Myometrial cell (primary cell): ENCODE measurements around the gene ZNF248. TPM values are rescaled to one million over a fixed set of nuclear protein-coding genes. Genes with fewer than 3 reads are reported as not detected.

ENCODE experiments used
- total RNA-seq: library from RNA; depleted of rRNA; stranded (reverse); fragments of >200 nt; gene quantifications from 2 replicates; pipeline ENCODE4 v1.2.3, GENCODE V29; 2015

Gene ZNF248
- 2.9 and 3.2 TPM in 2 replicates for total RNA-seq

GRCh38 chr10:37857287-37858211 lies at the start of gene ZNF248:
TSS of gene ZNF248 (minus strand) at chr10:37857610. CDS start at chr10:37856310, 1,300 bp downstream.

Other genes with a start within 250 kb of the ZNF248 start
- 4.3 and 5.5 TPM in 2 replicates for gene ZNF25, start 119.0 kb upstream of the ZNF248 start, total RNA-seq
- gene ZNF33A, start 153.1 kb upstream of the ZNF248 start, total RNA-seq, result 0.86 and 8.0 TPM in 2 replicates
- 4.0 and 8.5 TPM in 2 replicates for gene ZNF37A, start 236.7 kb upstream of the ZNF248 start, total RNA-seq